ENCODE results near the gene GALNTL6.

GALNTL6 gene

GRCh38 chr4:171940656-171941055 lies 127.5 kb downstream of the GALNTL6 start:
- DNase-seq (ENCODE audit: extremely low read depth, low read depth) = no peak
- H3K4me3 ChIP-seq (replicated peaks; ENCODE audit: low read depth, low read length) = no peak overlapping the region
- no peak for TF ChIP-seq CTCF (IDR thresholded peaks at IDR 0.05; ENCODE audit: low read depth, low read length, missing control alignments)

- TF ChIP-seq CTCF (IDR thresholded peaks at IDR 0.05; ENCODE audit: low read depth, low read length, missing control alignments) = no peak
- no peak overlapping the region for H3K4me3 ChIP-seq (replicated peaks; ENCODE audit: low read depth, low read length)
- DNase-seq (ENCODE audit: extremely low read depth, low read depth) = no peak
These were observed 134.2 kb downstream of the GALNTL6 start for GRCh38 chr4:171947400-171947799.

- DNase-seq (ENCODE audit: extremely low read depth, low read depth) = no peak
- TF ChIP-seq CTCF (IDR thresholded peaks at IDR 0.05; ENCODE audit: low read depth, low read length, missing control alignments) = no peak
- H3K4me3 ChIP-seq (replicated peaks; ENCODE audit: low read depth, low read length) = no peak overlapping the region
These were observed 134.8 kb downstream of the GALNTL6 start for GRCh38 chr4:171948038-171948437.

- DNase-seq (ENCODE audit: extremely low read depth, low read depth) = no peak
- TF ChIP-seq CTCF (IDR thresholded peaks at IDR 0.05; ENCODE audit: low read depth, low read length, missing control alignments) = no peak
- H3K4me3 ChIP-seq (replicated peaks; ENCODE audit: low read depth, low read length) = no peak overlapping the region
These were observed 141.4 kb downstream of the GALNTL6 start for GRCh38 chr4:171954650-171955049.

GRCh38 chr4:171956678-171957077 lies 143.5 kb downstream of the GALNTL6 start:
- H3K4me3 ChIP-seq (replicated peaks; ENCODE audit: low read depth, low read length) = no peak overlapping the region
- TF ChIP-seq CTCF (IDR thresholded peaks at IDR 0.05; ENCODE audit: low read depth, low read length, missing control alignments) = no peak
- no peak for DNase-seq (ENCODE audit: extremely low read depth, low read depth)

GRCh38 chr4:171962110-171962509 lies 148.9 kb downstream of the GALNTL6 start:
- H3K4me3 ChIP-seq (replicated peaks; ENCODE audit: low read depth, low read length) = no peak overlapping the region
- no peak for DNase-seq (ENCODE audit: extremely low read depth, low read depth)
- no peak for TF ChIP-seq CTCF (IDR thresholded peaks at IDR 0.05; ENCODE audit: low read depth, low read length, missing control alignments)

GRCh38 chr4:171966356-171966755 lies 153.2 kb downstream of the GALNTL6 start:
- TF ChIP-seq CTCF (IDR thresholded peaks at IDR 0.05; ENCODE audit: low read depth, low read length, missing control alignments) = no peak
- no peak overlapping the region for H3K4me3 ChIP-seq (replicated peaks; ENCODE audit: low read depth, low read length)
- DNase-seq (ENCODE audit: extremely low read depth, low read depth) = no peak
